Suprapubic skin (tissue), 4 donors: Measurements from ENCODE around the gene RNF166. TPM values are rescaled to one million over a fixed set of nuclear protein-coding genes. Genes with fewer than 3 reads are reported as not detected.

Source experiments
- DNase-seq, 2 donors: peaks; one replicate each; pipeline ENCODE4 v3.0.0-alpha.2; 2019; ENCODE audit warnings: low spot score in 2 of 2
- H3K27ac ChIP-seq: fragments of 200-600 bp; sonication (generic); one replicate; pipeline ENCODE4 v1.5.1; 2019
- H3K27me3 ChIP-seq: fragments of 200-600 bp; sonication (generic); one replicate; pipeline ENCODE4 v1.5.1; 2019
- H3K36me3 ChIP-seq: fragments of 200-600 bp; sonication (generic); one replicate; pipeline ENCODE4 v1.5.1; 2019
- H3K4me1 ChIP-seq: fragments of 200-600 bp; sonication (generic); one replicate; pipeline ENCODE4 v1.5.1; 2019
- H3K4me3 ChIP-seq: fragments of 200-600 bp; sonication (generic); one replicate; pipeline ENCODE4 v1.5.1; 2019; ENCODE audit warnings: mild to moderate bottlenecking
- H3K9me3 ChIP-seq: fragments of 200-600 bp; sonication (generic); one replicate; pipeline ENCODE4 v1.5.1; 2019
- EP300 ChIP-seq: sonication (generic); formaldehyde crosslinking; IDR thresholded peaks from one replicate; pipeline ENCODE4 v1.6.1; 2017; ENCODE audit warnings: antibody characterized with exemption
- POLR2A ChIP-seq, 2 donors: fragments of 450-650 bp; IDR thresholded peaks; one replicate each; pipeline ENCODE4 v1.6.1; 2017; ENCODE audit warnings: antibody characterized with exemption in 2 of 2, mild to moderate bottlenecking in 2 of 2, moderate library complexity in 2 of 2
- POLR2AphosphoS5 ChIP-seq, 3 donors: sonication (generic); formaldehyde crosslinking; IDR thresholded peaks; one replicate each; pipeline ENCODE4 v1.6.1; 2017; ENCODE audit warnings: antibody characterized with exemption in 3 of 3
- WGBS: methylation state at CpG from one replicate; pipeline ENCODE4 v1.1.5; 2018; 5-methylcytosine and 5-hydroxymethylcytosine counted together
- total RNA-seq, 4 donors: library from RNA; depleted of rRNA; stranded (reverse); fragments of >200 nt; gene quantifications; one replicate each; pipeline ENCODE4 v1.1.0, GENCODE V29; 2016
- TF ChIP-seq, protein P1 (sequence below), 2 donors: fragments of 200-600 bp in 1 of 2; fragments of 450-650 bp in 1 of 2; sonication (generic) in 1 of 2; IDR thresholded peaks; one replicate each; pipeline ENCODE4 v1.5.1; 2016 to 2019; ENCODE audit warnings: antibody characterized with exemption in 2 of 2, mild to moderate bottlenecking in 1 of 2, moderate library complexity in 1 of 2

Gene RNF166
- total RNA-seq, 4 donors from 2014 or later: 12.4 to 15.8 (median 14.6) TPM

GRCh38 chr16:88735121-88735520, 28.9 kb upstream of the RNF166 start:
- Histone ChIP-seq H3K27me3 (no peaks in the 10 kb centered on the region), H3K27ac (no peak overlapping the region), H3K9me3 (no peaks in the 10 kb centered on the region), H3K36me3 (peaks cover 69% of the 10 kb centered on the region), H3K4me1 (peaks cover 19% of the 10 kb centered on the region), H3K4me3 (no peak overlapping the region)
- 93% methylated on average over 9 of the region's 16 CpGs for WGBS
- TF ChIP-seq EP300 (no peak), POLR2A (IDR thresholded peaks at IDR 0.05) (no peak), POLR2AphosphoS5 (IDR thresholded peaks at IDR 0.05) (no peak)
- TF ChIP-seq, protein P1, sequence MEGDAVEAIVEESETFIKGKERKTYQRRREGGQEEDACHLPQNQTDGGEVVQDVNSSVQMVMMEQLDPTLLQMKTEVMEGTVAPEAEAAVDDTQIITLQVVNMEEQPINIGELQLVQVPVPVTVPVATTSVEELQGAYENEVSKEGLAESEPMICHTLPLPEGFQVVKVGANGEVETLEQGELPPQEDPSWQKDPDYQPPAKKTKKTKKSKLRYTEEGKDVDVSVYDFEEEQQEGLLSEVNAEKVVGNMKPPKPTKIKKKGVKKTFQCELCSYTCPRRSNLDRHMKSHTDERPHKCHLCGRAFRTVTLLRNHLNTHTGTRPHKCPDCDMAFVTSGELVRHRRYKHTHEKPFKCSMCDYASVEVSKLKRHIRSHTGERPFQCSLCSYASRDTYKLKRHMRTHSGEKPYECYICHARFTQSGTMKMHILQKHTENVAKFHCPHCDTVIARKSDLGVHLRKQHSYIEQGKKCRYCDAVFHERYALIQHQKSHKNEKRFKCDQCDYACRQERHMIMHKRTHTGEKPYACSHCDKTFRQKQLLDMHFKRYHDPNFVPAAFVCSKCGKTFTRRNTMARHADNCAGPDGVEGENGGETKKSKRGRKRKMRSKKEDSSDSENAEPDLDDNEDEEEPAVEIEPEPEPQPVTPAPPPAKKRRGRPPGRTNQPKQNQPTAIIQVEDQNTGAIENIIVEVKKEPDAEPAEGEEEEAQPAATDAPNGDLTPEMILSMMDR (IDR thresholded peaks at IDR 0.05): no peak
- no peak for DNase-seq

- 67% methylated on average over 6 of the region's 23 CpGs for WGBS
- no peak overlapping the region for H3K4me3 ChIP-seq
- H3K27me3 ChIP-seq: no peaks in the 10 kb centered on the region
- TF ChIP-seq EP300 (no peak), POLR2A (IDR thresholded peaks at IDR 0.05) (no peak)
- TF ChIP-seq, protein P1 (IDR thresholded peaks at IDR 0.05): no peak
- no peak for DNase-seq
- H3K4me1 ChIP-seq: peaks cover 13% of the 10 kb centered on the region
- no peak overlapping the region for H3K27ac ChIP-seq
- peaks cover 68% of the 10 kb centered on the region for H3K36me3 ChIP-seq
- H3K9me3 ChIP-seq: no peaks in the 10 kb centered on the region
Observed at GRCh38 chr16:88734361-88734728, 28.1 kb upstream of the RNF166 start.

DNA sequence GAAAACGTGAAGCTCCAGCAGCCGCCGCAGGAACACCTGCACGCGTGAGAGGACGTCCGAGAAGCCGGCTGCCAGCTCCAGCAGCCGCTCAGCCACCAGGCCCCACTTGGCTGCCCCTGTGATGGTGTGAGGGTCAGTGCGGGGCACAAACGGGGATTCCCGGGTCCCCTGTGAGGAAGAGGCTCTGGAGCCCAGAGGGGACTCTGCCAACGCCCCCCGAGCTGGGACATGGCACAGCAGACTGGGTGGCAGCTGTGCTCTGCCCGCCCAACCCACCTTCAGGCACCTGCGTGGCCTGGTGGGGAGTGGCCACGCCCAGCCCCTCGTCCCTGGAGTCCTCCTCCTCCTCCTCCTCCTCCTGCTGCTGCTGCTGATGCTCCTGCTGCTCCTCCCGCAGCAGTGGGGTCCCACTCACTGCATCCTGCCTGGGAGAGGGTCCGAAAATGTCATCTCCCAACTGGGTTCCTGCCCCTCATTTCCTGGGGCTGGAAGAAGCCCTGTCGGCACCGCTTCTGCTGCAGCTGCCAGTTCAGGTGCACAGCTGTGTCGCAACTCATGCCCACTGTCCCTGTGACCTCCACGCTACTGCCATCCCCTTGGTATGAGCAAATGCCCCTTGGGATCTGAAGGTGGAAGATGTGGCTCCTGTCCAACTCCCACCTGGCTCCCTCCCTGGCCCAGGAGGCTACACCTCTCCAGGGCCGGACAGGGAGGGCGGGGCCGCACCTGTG, 27.6 kb upstream of the RNF166 start:
- no peak overlapping the region for H3K4me3 ChIP-seq

GRCh38 chr16:88732961-88733294, 26.7 kb upstream of the RNF166 start:
- Histone ChIP-seq H3K9me3 (no peaks in the 10 kb centered on the region), H3K4me3 (no peak overlapping the region), H3K27ac (no peak overlapping the region), H3K27me3 (no peaks in the 10 kb centered on the region), H3K36me3 (peaks cover 68% of the 10 kb centered on the region), H3K4me1 (peaks cover 5% of the 10 kb centered on the region)
- DNase-seq: no peak
- TF ChIP-seq POLR2AphosphoS5 (IDR thresholded peaks at IDR 0.05) (no peak), POLR2A (IDR thresholded peaks at IDR 0.05) (no peak), EP300 (no peak)
- TF ChIP-seq, protein P1 (IDR thresholded peaks at IDR 0.05): no peak
- WGBS: 93% methylated on average over 4 of the region's 13 CpGs

More for the DNA sequence above, 27.6 kb upstream of the RNF166 start:
- TF ChIP-seq, protein P1 (IDR thresholded peaks at IDR 0.05): no peak
- TF ChIP-seq EP300 (no peak), POLR2AphosphoS5 (IDR thresholded peaks at IDR 0.05) (no peak), POLR2A (IDR thresholded peaks at IDR 0.05) (no peak)
- H3K36me3 ChIP-seq: peaks cover 68% of the 10 kb centered on the region
- H3K27me3 ChIP-seq: no peaks in the 10 kb centered on the region
- no peak overlapping the region for H3K27ac ChIP-seq
- peaks cover 8% of the 10 kb centered on the region for H3K4me1 ChIP-seq
- H3K9me3 ChIP-seq: no peaks in the 10 kb centered on the region
- 87% methylated on average over 6 of the region's 27 CpGs for WGBS
- DNase-seq: no peak

DNA sequence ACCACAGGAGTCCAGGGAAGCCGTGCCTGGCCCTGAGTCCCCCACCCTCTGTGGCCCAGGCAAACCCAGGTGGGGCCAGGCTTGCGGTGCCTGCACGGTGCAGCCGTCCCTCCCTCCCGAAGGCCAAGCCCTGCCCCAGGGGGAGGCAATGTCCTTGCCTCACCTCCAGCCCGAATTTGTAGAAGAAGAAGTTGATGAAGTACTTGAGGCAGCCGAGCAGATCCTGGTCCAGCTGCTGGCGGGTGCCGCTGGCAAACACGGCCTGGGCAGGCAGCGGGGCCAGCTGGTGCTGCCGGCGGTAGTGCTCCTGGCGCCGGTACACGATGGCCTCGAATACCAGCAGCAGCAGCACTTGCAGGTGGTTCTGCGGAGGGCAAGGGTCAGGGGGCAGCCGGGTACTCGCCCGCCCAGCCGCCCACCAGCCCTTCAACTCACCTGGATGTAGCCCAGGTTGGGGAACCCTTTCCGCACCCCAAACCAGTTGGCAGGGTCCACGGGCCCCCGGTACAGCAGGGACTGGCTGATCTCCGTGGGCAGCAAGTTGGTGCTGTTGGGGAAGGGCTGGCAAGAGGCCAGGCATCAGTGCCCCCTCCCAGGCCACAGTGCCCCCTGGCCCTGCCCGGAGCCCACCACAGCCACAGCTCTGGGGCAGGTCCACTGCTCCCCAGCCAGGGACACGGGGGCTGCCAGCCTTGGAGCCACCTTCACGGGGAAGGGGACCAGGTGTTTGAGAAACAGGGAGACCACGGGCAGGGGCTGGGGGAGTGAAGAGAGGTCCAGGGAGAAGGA, 26.2 kb upstream of the RNF166 start:
- Histone ChIP-seq H3K4me1 (peaks cover under 1% of the 10 kb centered on the region), H3K4me3 (no peak overlapping the region), H3K9me3 (no peaks in the 10 kb centered on the region), H3K27me3 (no peaks in the 10 kb centered on the region), H3K27ac (no peak overlapping the region), H3K36me3 (peaks cover 73% of the 10 kb centered on the region)
- WGBS: 67% methylated on average over 11 of the region's 30 CpGs
- TF ChIP-seq POLR2A (IDR thresholded peaks at IDR 0.05): no peak
- no peak for TF ChIP-seq POLR2AphosphoS5 (IDR thresholded peaks at IDR 0.05)
- TF ChIP-seq, protein P1 (IDR thresholded peaks at IDR 0.05): no peak
- no peak for TF ChIP-seq EP300
- no peak for DNase-seq
